H7 (cell line): ENCODE measurements around the gene NUP205. TPM values are rescaled to one million over a fixed set of nuclear protein-coding genes. Genes with fewer than 3 reads are reported as not detected.
A peak's percentile ranks its signal among the peaks of the same experiment; 100 is the strongest.
"Not testable (repeated sequence)": the region's sequence is repeated elsewhere in the genome, so short reads cannot be mapped to it uniquely, and the experiment has no call there.

Source experiments
- DNase-seq: peaks from one replicate; pipeline ENCODE4 v3.0.0; 2012
- H3K27me3 ChIP-seq: 2 replicates; pipeline ENCODE4 v1.6.0; 2011; ENCODE audit warnings: mild to moderate bottlenecking, low read length; ENCODE audit not compliant: control insufficient read depth, insufficient read depth
- H3K36me3 ChIP-seq: replicated peaks from 2 replicates; pipeline ENCODE4 v1.5.1; 2011; ENCODE audit warnings: low read length; ENCODE audit not compliant: control insufficient read depth, insufficient read depth
- H3K4me3 ChIP-seq: 2 replicates; pipeline ENCODE4 v1.5.1; 2011; ENCODE audit warnings: low read depth, mild to moderate bottlenecking, control low read depth, low read length, moderate library complexity; ENCODE audit not compliant: insufficient read depth
- total RNA-seq: library from RNA; depleted of rRNA; stranded (reverse); fragments of >200 nt; shearing (Covaris generic); gene quantifications from 2 replicates; pipeline ENCODE4 v1.2.3, GENCODE V29; 2014

NUP205 gene
- total RNA-seq, 1 experiment from 2014 or later = 138 TPM

- DNase-seq = peak; percentile 48
- H3K4me3 ChIP-seq = no peak overlapping the region
- H3K36me3 ChIP-seq = peaks cover 31% of the 10 kb centered on the region
- no peaks in the 10 kb centered on the region for H3K27me3 ChIP-seq
These were observed 63.5 kb downstream of the NUP205 start for GRCh38 chr7:135620980-135621850.

DNA sequence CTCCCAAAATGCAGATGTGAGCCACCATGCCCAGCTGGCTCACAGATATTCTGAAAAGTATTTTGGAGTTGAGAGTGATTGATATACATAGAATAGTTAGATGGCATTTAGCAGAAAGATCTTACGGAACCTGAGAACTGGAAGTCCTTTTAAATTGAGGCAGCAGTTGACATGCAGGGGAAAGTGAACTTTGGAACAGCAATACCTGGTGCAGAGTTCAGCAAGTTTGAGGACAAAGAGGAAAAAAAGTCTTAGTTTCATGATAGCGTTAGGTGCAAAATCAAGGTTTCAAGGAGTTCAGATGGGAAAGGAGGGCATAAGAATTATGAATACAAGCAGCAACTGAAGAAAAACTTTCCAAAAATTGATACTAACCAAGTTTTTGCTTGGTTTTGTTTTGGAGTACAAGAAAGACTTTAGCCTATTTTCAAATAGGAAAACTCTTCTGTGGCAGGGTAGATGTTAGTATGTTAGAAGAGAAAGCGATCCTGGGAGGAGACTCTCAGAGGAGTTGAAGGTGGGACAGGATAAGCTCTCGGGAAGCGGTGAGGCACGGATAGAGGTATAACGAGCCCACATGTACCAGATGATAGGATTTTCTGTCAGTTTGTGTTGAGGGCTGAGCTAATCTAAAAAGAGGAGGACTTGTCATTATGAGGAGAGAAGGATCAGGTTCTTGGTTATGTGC lies 76.6 kb downstream of the NUP205 start:
- Histone ChIP-seq H3K36me3 (peaks cover 31% of the 10 kb centered on the region), H3K27me3 (no peaks in the 10 kb centered on the region), H3K4me3 (no peak overlapping the region)
- no peak for DNase-seq

DNA sequence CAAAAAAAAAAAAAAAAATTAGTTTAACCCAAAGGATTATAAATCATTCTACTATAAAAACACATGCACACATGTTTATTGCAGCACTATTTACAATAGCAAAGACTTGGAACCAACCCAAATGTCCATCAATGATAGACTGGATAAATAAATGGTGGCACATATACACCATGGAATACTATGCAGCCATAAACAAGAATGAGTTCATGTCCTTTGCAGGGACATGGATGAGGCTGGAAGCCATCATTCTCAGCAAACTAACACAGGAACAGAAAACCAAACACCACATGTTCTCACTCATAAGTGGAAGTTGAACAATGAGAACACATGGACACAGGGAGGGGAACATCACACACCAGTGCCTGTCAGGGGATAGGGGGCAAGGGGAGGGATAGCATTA lies 82.0 kb downstream of the NUP205 start:
- H3K4me3 ChIP-seq, DNase-seq, H3K27me3 ChIP-seq: not testable (repeated sequence)
- peaks cover 29% of the 10 kb centered on the region for H3K36me3 ChIP-seq

- Histone ChIP-seq H3K36me3 (peaks cover 33% of the 10 kb centered on the region), H3K27me3 (no peaks in the 10 kb centered on the region), H3K4me3 (no peak overlapping the region)
- no peak for DNase-seq
These were observed 86.4 kb downstream of the NUP205 start for GRCh38 chr7:135644154-135644553.

DNA sequence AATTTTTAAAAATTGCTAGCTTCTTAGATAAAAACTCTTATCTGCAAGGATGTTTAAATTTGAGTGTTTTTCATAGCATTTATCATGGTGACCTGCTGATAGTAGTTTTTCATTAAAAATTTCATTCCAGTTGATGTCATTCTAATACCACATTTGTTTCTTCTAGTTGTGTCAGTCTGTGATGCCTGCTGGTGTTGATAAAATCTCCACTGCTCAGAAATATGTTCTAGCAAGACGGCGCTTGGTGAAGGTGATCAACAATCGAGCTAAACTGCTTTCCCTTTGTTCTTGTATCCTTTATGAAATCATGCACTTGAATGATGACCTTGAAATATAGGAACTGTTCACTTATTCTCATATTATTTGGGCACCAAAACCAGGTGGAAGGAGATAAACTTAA lies 87.0 kb downstream of the NUP205 start:
- peaks cover 33% of the 10 kb centered on the region for H3K36me3 ChIP-seq
- no peaks in the 10 kb centered on the region for H3K27me3 ChIP-seq
- H3K4me3 ChIP-seq = no peak overlapping the region
- DNase-seq = no peak

- H3K36me3 ChIP-seq = peaks cover 33% of the 10 kb centered on the region
- no peak overlapping the region for H3K4me3 ChIP-seq
- DNase-seq = no peak
- H3K27me3 ChIP-seq = no peaks in the 10 kb centered on the region
These were observed 87.7 kb downstream of the NUP205 start for GRCh38 chr7:135645296-135645904.

DNA sequence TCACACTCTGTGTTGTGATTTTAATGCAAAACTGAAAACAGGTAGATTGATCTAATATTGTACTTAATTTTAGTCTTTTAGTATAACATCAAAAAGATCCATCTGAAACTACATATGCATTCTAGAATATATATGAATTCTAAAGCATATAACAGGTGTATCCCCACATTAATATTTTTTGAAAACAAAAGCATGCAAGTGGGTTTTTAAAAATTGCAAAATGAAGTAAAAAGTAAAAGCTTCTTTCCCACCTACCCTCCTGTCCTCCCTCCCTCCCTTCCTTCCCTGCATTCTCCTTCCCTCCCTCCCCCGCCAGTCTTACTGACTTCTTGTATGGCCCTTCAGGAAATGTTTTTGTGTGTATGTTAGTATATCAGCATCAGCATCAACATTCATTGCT lies 90.0 kb downstream of the NUP205 start:
- no peak for DNase-seq
- Histone ChIP-seq H3K27me3 (no peaks in the 10 kb centered on the region), H3K36me3 (peaks cover 25% of the 10 kb centered on the region), H3K4me3 (no peak overlapping the region)

- no peak for DNase-seq
- Histone ChIP-seq H3K36me3 (peaks cover 23% of the 10 kb centered on the region), H3K4me3 (no peak overlapping the region), H3K27me3 (no peaks in the 10 kb centered on the region)
These were observed 90.5 kb downstream of the NUP205 start for GRCh38 chr7:135648235-135648634.

- DNase-seq = no peak
- no peaks in the 10 kb centered on the region for H3K27me3 ChIP-seq
- peaks cover 7% of the 10 kb centered on the region for H3K36me3 ChIP-seq
- no peak overlapping the region for H3K4me3 ChIP-seq
These were observed 93.3 kb downstream of the NUP205 start for GRCh38 chr7:135650831-135651573.

GRCh38 chr7:135653340-135654080 lies 95.8 kb downstream of the NUP205 start:
- no peaks in the 10 kb centered on the region for H3K27me3 ChIP-seq
- H3K36me3 ChIP-seq = no peaks in the 10 kb centered on the region; the same call in 1 of the 2 replicates
- DNase-seq = peak; percentile 69
- no peak overlapping the region for H3K4me3 ChIP-seq

- Histone ChIP-seq H3K27me3 (no peaks in the 10 kb centered on the region), H3K36me3 (no peaks in the 10 kb centered on the region), H3K4me3 (no peak overlapping the region)
- no peak for DNase-seq
These were observed 100.8 kb downstream of the NUP205 start for GRCh38 chr7:135658564-135658963.

DNA sequence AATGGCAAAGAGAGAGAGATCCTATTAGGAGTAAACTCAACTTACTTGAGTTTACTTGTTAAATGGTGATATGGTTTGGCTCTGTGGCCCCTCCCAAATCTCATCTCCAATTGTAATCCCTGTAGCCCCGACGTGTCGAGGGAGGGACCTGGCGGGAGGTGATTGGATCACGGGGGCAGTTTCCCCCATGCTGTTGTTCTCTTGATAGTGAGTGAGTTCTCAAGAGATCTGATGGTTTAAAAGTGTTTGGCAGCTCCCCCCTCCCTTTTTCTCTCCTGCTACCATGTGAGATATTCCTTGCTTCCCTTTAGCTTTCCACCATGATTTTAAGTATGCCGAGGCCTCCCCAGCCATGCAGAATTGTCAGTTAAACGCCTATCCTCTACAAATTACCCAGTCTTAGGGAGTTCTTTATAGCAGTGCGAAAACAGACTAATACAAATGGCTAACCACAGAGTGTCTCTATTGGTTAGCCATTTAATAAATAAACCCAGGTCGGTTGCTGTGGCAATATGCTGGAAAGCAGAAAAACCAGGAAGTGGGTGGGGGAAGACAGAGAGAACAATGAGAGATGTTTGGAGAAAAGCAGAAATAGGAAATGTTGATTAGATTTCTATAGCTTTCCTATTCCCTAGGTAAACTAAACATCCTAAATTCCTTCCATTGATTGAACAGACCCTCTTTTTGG lies 101.6 kb downstream of the NUP205 start:
- no peak for DNase-seq
- H3K4me3 ChIP-seq = no peak overlapping the region
- H3K27me3 ChIP-seq = no peaks in the 10 kb centered on the region
- H3K36me3 ChIP-seq = no peaks in the 10 kb centered on the region

GRCh38 chr7:135661311-135662122 lies 103.8 kb downstream of the NUP205 start:
- H3K27me3 ChIP-seq = no peaks in the 10 kb centered on the region
- no peak for DNase-seq
- peak overlapping the region; percentile 92 for H3K4me3 ChIP-seq
- H3K36me3 ChIP-seq = no peaks in the 10 kb centered on the region
